Effector CD8-positive, alpha-beta T cell (primary cell): ENCODE data around the gene BOD1.

Source experiments
- DNase-seq: peaks from one replicate; lab custom pipeline; 2025; lab: John Stamatoyannopoulos, UW
- total RNA-seq, 4 experiments: gene quantifications; one replicate each; lab custom pipeline; 2026; lab: John Stamatoyannopoulos, UW

The BOD1 gene
- 22.3 to 30.2 (median 29.1) reads per million in 4 experiments for total RNA-seq

GRCh38 chr5:173616577-173617118 is at the start of gene BOD1:
Gene BOD1 (minus strand): TSS chr5:173616650. CDS start chr5:173616436, 214 bp downstream.
- peak; percentile 91 for DNase-seq

GRCh38 chr5:173665326-173665725 is 48.9 kb upstream of the BOD1 start:
- no peak for DNase-seq

- DNase-seq = no peak
These were observed 47.7 kb upstream of the BOD1 start for GRCh38 chr5:173664154-173664526.

DNA sequence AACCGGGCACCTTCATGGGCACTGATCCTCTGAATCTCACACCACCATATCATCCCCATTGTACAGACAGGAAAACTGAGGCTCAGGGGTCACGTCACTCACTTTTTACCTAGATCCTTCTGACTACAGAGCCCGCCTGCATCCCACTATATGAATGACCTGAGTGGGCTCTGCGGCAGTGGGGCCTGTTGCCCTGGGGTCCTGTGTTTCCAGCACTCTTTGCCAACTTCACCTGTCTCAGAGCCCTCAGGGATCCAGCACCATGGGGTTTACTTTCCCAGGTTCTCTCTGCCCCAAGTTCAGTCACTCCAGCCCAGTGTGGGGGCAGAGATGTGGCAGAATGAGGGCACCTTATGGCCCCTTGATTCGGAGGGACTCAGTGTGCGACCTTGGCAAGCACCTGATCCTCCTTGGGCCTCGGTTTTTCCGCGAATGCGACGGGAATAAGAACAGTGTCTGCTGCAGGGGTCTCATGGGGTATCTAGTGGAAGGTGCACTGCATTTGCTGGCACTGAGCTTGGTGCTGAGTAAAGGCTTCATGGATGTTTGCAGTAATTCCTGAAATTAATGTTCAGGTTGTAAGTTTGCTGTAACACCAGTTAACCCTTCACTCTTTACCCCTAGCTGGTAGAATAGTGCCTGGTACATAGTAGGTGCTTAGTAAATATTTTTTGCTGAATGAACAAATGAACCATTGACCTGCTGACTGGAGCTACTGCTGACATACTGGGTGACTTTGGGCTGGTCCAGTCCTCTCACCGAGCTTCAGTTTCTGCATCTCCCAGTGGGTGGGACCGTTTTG is 47.1 kb upstream of the BOD1 start:
- DNase-seq = no peak

DNA sequence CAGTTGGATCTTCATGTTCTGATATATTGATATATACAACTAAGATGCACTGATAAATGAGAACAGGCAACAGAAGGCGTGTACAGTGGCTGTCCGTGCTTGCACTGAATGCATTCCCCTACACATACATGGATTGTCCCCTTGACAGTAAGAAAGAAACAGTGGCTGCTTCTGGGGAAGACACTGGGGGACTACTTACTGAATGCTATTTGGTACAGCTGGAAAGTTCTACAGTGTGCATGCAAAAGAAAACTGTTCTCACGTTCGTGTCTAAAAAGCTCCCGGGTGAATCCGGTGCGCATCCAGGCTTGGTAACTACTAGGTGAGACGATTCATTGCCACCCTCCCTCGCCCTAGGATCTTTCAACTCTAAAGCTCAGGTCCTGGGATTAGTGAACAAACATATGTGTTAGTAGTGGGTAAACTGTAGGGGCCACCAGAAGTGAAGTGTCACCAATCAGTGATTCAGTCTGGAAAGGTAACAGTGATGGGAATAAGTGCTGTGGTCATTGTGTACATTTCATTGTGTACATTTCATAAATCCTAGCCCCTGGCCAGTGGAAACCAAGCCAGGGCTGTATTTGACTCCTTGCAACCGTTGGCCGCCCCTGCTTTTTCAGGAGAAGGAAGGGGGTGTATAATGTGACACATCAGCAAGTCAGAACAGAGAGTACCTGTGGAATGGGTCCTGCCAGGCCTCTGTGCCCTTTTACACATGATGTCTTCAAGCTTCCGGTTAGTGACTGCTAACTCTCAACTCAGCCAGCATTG is 46.3 kb upstream of the BOD1 start:
- no peak for DNase-seq

- DNase-seq = no peak
These were observed 44.2 kb upstream of the BOD1 start for GRCh38 chr5:173660481-173661280.

GRCh38 chr5:173659423-173659822 is 43.0 kb upstream of the BOD1 start:
- no peak for DNase-seq

DNA sequence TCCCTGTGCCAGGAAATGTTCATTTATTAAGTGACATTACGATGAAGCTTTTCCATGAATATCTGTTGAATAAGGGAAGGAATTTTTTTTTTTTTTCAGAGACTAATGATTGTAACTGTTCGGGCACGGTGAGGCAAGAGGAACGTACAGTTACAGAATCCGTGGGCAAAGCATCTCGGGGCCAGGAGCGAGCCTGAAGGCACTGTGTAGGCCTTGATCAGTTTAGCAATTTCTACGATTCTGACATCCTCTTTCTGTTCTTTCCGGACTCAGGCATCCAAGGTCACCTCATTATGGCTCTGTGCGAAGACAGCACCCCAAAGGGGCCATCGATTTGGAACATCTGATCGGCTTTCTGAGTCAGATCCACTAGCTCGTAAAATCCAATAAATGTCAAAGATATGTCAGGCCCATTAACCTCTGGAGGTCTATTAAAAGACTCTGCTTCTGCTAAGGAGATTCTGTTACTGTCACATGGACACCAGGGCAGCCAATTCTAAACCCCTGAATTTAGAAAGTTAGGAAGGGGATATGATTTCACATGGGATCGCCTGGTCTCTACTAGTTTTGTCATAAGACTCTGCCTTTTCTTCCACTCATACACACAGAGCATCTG is 41.4 kb upstream of the BOD1 start:
- no peak for DNase-seq

GRCh38 chr5:173655196-173655797 is 38.8 kb upstream of the BOD1 start:
- no peak for DNase-seq

DNA sequence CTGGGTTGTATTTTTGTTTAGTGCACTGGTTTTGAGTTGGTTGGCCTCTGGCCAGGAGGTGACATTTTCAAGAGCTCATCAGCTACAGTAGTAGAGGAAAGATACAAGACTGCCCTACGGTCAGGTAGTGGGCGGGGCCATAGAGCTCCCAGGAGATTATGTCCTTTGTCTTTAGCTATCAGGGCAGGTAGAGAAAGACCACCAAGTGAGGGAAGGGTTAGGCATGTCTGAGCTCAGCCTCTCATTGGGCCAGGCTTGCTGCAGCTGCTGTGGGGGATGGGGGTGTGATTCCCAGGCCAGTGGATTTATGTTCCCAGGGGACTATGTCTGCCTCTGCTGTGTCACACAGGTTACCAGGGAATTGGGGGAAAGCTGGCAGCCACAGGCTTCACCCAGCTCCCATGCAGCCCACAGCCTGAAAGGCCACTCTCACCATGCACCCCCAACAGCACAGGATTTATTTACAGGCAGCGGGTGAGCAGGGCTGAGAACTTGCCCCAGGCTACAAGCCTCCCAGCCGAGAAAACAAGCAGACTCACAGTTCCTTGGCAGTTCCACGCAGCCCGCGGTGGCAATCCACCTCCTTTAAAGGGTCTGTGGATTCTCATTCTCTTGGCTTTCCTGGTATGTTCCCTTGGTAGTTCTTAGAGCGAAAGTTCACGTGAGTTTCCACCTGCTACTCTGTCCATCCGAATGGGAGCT is 37.5 kb upstream of the BOD1 start:
- DNase-seq = no peak

GRCh38 chr5:173648308-173648866 is 31.9 kb upstream of the BOD1 start:
- no peak for DNase-seq

- no peak for DNase-seq
These were observed 30.2 kb upstream of the BOD1 start for GRCh38 chr5:173646692-173647091.

- DNase-seq = no peak
These were observed 29.6 kb upstream of the BOD1 start for GRCh38 chr5:173645890-173646574.

- DNase-seq = no peak
These were observed 29.0 kb upstream of the BOD1 start for GRCh38 chr5:173645437-173645807.

DNA sequence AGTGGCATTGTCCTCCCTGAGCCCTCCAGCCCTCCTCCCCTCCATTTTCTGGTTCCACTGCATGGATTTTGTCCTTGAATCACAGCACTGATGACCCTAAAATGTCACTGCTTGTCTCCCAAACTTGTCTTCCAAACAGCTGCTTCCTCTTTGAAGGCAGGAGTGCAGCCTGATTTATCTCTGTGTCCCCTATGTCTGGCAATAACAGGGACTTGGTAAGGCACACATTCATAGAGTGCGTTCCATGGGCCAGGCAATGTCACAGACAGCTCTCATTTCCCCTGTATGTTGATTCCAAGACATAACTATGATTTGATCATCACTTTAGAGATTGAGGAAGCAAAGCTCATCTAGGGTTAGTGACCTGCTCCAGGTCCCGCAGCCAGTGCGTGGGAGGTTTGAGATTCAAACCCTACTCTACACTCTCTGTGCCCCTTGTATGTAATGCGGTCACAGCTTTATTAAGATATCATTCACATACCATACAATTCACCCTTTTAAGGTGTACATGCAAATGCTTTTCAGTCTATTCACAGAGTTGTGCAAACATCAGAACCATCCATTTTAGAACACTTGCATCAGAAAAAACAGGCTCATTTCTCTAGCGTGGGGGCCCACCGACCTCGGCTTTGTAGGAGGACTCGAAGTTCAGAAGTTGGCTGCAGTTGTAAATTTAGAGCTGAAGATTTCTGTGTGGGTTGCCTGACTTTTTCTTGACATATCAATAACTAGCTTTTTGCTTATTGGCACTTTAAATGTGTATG is 28.4 kb upstream of the BOD1 start:
- DNase-seq = no peak

DNA sequence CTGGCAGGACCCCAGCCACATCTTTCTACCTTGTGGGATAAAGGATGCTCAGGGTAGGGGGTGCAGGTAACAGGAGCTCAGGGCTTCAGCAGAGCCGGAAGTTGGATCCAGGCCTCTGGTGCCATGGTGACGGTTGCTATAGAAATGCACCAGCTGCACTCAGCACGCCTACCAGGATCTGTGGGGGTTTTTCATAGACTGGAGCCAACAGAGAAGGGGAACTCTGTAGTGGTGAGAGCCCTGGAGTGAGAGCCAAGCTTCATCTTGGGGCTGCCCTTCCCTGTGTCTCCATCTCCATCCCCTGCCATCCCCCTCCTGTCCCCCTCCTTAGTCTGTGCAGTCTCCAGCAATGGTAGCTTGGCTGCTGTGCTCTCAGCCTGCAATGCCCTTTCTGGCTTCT is 27.5 kb upstream of the BOD1 start:
- no peak for DNase-seq

DNA sequence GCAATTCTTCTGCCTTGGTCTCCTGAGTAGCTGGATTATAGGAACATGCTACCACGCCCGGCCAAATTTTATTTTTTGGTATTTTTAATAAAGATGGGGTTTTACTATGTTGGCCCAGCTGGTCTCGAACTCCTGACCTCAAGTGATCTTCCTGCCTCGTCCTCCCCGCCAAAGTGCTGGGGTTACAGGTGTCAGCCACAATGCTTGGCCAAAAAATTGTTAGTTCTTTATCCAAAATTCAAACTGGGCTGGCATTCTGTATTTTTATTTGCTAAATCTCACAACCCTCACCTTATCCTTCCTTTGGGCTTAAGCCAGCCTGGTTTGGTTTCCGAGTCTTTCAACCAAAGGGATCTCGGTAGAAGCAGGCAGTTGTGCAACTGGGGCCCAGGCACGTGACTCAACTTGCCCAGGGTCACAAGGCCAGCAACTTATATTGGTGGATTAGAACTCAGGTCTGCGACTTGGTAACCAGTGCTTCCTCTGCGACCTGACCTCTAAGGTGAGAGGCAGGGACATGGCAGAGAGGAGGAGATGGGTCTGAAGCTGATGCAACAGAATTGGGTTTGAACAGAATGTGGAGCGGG is 26.5 kb upstream of the BOD1 start:
- no peak for DNase-seq

DNA sequence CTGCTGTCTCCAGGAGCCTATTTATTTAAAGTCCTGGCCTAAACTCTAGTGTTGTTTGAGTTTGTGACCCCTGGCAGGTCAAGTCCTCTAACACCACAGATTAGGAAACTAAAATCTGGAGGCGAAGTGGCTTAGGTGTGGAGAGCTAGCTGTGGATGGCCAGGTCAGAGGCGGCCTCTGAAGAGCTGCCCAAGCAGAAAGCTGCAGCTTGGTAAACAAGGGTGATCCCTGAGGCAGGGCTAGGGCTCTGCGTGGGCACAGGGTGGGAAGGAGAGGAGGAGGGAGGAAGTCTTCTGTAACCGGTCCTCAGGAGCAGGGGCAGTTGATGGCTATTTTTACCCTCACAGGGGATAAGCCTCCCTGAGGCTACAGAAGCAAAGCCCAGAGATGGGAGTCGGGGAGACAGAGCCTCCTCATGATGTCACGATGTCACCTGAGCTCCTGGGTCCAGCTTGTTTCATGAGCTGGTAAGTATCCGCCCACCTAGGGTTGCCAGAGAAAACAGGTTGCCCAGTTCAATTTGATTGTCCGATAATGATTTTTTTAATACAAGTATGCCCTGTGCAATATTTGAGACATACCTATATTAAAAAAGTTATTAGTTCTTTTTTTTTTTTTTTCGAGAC is 25.9 kb upstream of the BOD1 start:
- DNase-seq = no peak
